A549 (cell line): ENCODE measurements around the gene TBCC. TPM values are rescaled to one million over a fixed set of nuclear protein-coding genes. Genes with fewer than 3 reads are reported as not detected.

Source experiments
- ATAC-seq, 2 experiments: fragments of 200-7000 bp in 1 of 2; fragments of >200 bp in 1 of 2; cut with Nextera tagmentation in 1 of 2; cut with Tn5 transposase in 1 of 2; 3 replicates each; pipeline versions ENCODE4 v1.8.0 to v1.9.1; 2018 to 2020; ENCODE audit warnings: mild to moderate bottlenecking in 1 of 2, moderate library complexity in 1 of 2
- CTCF ChIA-PET: fragments of 300-600 bp; sonication (Branson Sonifier 250); formaldehyde crosslinking; extraction: SDS; loops from one replicate; lab custom pipeline; 2021; ENCODE audit warnings: antibody characterized with exemption, inconsistent platforms; lab: Yijun Ruan, JAX
- POLR2A ChIA-PET: fragments of 350-600 bp; formaldehyde crosslinking; extraction: SDS; loops from one replicate; lab custom pipeline; 2021; ENCODE audit warnings: antibody characterized with exemption, inconsistent platforms; lab: Yijun Ruan, JAX
- DNase-seq, 2 experiments: peaks; one replicate each; pipeline versions ENCODE4 v3.0.0 to v3.0.0-alpha.2; 2011 to 2016; ENCODE audit warnings: low read depth in 1 of 2, low spot score in 1 of 2
- FAIRE-seq: peaks from 2 replicates; lab custom pipeline; 2011; peaks lifted over from hg19 to GRCh38; lab: Jason Lieb, UNC
- H3K27ac ChIP-seq, 2 experiments: fragments of >200 bp; sonication (Bioruptor Twin); formaldehyde crosslinking; 3 replicates each; pipeline ENCODE4 v1.5.1; 2016 to 2017
- H3K4me1 ChIP-seq: fragments of >200 bp; sonication (Bioruptor Twin); formaldehyde crosslinking; 3 replicates; pipeline ENCODE4 v1.6.1; 2016
- H3K4me2 ChIP-seq: fragments of >200 bp; sonication (Bioruptor Twin); formaldehyde crosslinking; 3 replicates; pipeline ENCODE4 v1.6.1; 2016
- H3K4me3 ChIP-seq: fragments of >200 bp; sonication (Bioruptor Twin); formaldehyde crosslinking; 3 replicates; pipeline ENCODE4 v1.5.1; 2016
- H3K9me3 ChIP-seq: fragments of >200 bp; sonication (Bioruptor Twin); formaldehyde crosslinking; 3 replicates; pipeline ENCODE4 v1.6.1; 2016
- ATOH8 ChIP-seq: fragments of 250-450 bp; sonication (Bioruptor Pico); IDR thresholded peaks from 2 replicates; pipeline ENCODE4 v1.5.0; 2020; ENCODE audit warnings: low read depth, mild to moderate bottlenecking, moderate library complexity
- BCL3 ChIP-seq: fragments of >200 bp; sonication (Bioruptor Twin); formaldehyde crosslinking; IDR thresholded peaks from 3 replicates; pipeline ENCODE4 v1.6.1; 2016
- CBX2 ChIP-seq: fragments of 200-600 bp; sonication (generic); IDR thresholded peaks from 2 replicates; pipeline ENCODE4 v1.6.1; 2016; ENCODE audit warnings: low read depth, mild to moderate bottlenecking, borderline replicate concordance
- CHD2 ChIP-seq: fragments of 150-350 bp; IDR thresholded peaks from 2 replicates; pipeline ENCODE4 v1.6.1; 2014; ENCODE audit warnings: low read length; ENCODE audit not compliant: partially characterized antibody
- CHD4 ChIP-seq: fragments of 200-600 bp; sonication (generic); IDR thresholded peaks from 2 replicates; pipeline ENCODE4 v1.6.1; 2016; ENCODE audit warnings: antibody characterized with exemption, mild to moderate bottlenecking, borderline replicate concordance
- EHF ChIP-seq: fragments of 250-450 bp; sonication (Bioruptor Pico); IDR thresholded peaks from 2 replicates; pipeline ENCODE4 v1.5.0; 2020; ENCODE audit warnings: mild to moderate bottlenecking
- EHMT2 ChIP-seq: fragments of 200-600 bp; sonication (generic); IDR thresholded peaks from 2 replicates; pipeline ENCODE4 v1.6.1; 2016; ENCODE audit warnings: antibody characterized with exemption, low read depth, mild to moderate bottlenecking, moderate library complexity
- EP300 ChIP-seq, 2 experiments: fragments of >200 bp; sonication (Bioruptor Twin); formaldehyde crosslinking; IDR thresholded peaks; 2 replicates in 1 of 2; 3 replicates in 1 of 2; pipeline ENCODE4 v1.6.1; 2016 to 2017
- FOSL2 ChIP-seq, 2 experiments: fragments of 450-650 bp in 1 of 2; fragments of >200 bp in 1 of 2; sonication (Bioruptor Twin) in 1 of 2; formaldehyde crosslinking; IDR thresholded peaks; 2 replicates each; pipeline versions ENCODE4 v1.5.0 to v1.6.1; 2016 to 2020; ENCODE audit warnings: mild to moderate bottlenecking in 1 of 2, moderate library complexity in 1 of 2
- HOXA7 ChIP-seq: fragments of 250-450 bp; sonication (Bioruptor Pico); IDR thresholded peaks from 2 replicates; pipeline ENCODE4 v1.5.0; 2020; ENCODE audit warnings: mild to moderate bottlenecking, moderate library complexity
- JUNB ChIP-seq: fragments of >200 bp; sonication (Bioruptor Twin); formaldehyde crosslinking; IDR thresholded peaks from 2 replicates; pipeline ENCODE4 v1.6.1; 2016
- KDM5A ChIP-seq: fragments of 200-600 bp; sonication (generic); IDR thresholded peaks from 2 replicates; pipeline ENCODE4 v1.6.1; 2016; ENCODE audit warnings: antibody characterized with exemption, mild to moderate bottlenecking
- MAFK ChIP-seq: fragments of 450-650 bp; IDR thresholded peaks from 2 replicates; pipeline ENCODE4 v1.6.1; 2014; ENCODE audit not compliant: partially characterized antibody
- MYC ChIP-seq: IDR thresholded peaks from 2 replicates; pipeline ENCODE4 v1.6.1; 2012; ENCODE audit warnings: mild to moderate bottlenecking, inconsistent platforms, low read length, improper control_type of control experiment, borderline replicate concordance
- SMC3 ChIP-seq: fragments of >200 bp; sonication (Bioruptor Twin); formaldehyde crosslinking; IDR thresholded peaks from 3 replicates; pipeline ENCODE4 v1.6.1; 2018; ENCODE audit warnings: inconsistent platforms
- TFCP2L1 ChIP-seq: fragments of 250-450 bp; sonication (Bioruptor Pico); IDR thresholded peaks from 2 replicates; pipeline ENCODE4 v1.5.0; 2021; ENCODE audit warnings: mild to moderate bottlenecking
- TP53 ChIP-seq: fragments of 250-450 bp; sonication (Bioruptor Pico); IDR thresholded peaks from 2 replicates; pipeline ENCODE4 v1.5.0; 2021; ENCODE audit warnings: mild to moderate bottlenecking, moderate library complexity
- ZNF302 ChIP-seq: fragments of 250-450 bp; sonication (Bioruptor Pico); IDR thresholded peaks from 2 replicates; pipeline ENCODE4 v1.9.0; 2021; ENCODE audit warnings: inconsistent platforms, mild to moderate bottlenecking, moderate library complexity
- WGBS: methylation state at CpG from one replicate; pipeline ENCODE4 v1.1.6; 2017; ENCODE audit errors: missing lambda C conversion rate; 5-methylcytosine and 5-hydroxymethylcytosine counted together
- polyA plus RNA-seq, 4 experiments: library from polyadenylated mRNA; depleted of rRNA in 3 of 4; stranded (reverse); fragments of >200 nt; fragmentation: RNase III in 1 of 4; extraction: RNeasy Plus Mini Kit Qiagen cat#74134 plus additional on column Dnase treatment in 1 of 4; gene quantifications; 2 replicates in 3 of 4; 3 replicates in 1 of 4; pipeline ENCODE4 v1.2.3, GENCODE V29; 2011 to 2017
- TF ChIP-seq, protein P1 (sequence below): fragments of 250-450 bp; sonication (Bioruptor Pico); IDR thresholded peaks from 2 replicates; pipeline ENCODE4 v1.5.0; 2021; ENCODE audit warnings: mild to moderate bottlenecking, moderate library complexity, borderline replicate concordance
- TF ChIP-seq, protein P2 (sequence below): fragments of >200 bp; sonication (Bioruptor Twin); formaldehyde crosslinking; IDR thresholded peaks from 2 replicates; pipeline ENCODE4 v1.6.1; 2016
- TF ChIP-seq, protein P3 (sequence below): IDR thresholded peaks from 2 replicates; pipeline ENCODE4 v1.6.1; 2012
- TF ChIP-seq, protein P4 (sequence below): IDR thresholded peaks from 2 replicates; pipeline ENCODE4 v1.6.1; 2012

Gene TBCC
- polyA plus RNA-seq, 2 of the 4 experiments (the other 2 are of a cell fraction) = 10.2 to 12.4 TPM

DNA sequence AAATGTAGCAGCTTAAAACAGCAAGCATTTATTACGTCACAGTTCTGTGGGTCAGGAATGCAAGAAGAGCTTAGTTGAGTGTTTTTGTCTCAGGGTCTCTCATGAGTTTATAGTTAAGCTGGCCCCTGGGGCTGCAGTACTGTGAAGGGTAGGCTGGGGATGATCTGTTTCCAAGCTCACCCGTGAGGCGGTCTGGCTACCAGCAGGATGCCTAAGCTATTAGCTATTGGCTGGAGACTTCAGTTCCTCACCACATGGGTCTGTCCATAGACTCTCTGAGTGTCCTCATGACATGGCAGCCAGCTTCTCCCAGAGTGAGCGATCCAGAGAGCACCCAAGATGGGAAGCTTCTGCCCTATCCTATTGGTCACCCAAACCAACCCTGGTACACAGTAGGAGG is 23.1 kb upstream of the TBCC start (continued):
- TF ChIP-seq, protein P1, sequence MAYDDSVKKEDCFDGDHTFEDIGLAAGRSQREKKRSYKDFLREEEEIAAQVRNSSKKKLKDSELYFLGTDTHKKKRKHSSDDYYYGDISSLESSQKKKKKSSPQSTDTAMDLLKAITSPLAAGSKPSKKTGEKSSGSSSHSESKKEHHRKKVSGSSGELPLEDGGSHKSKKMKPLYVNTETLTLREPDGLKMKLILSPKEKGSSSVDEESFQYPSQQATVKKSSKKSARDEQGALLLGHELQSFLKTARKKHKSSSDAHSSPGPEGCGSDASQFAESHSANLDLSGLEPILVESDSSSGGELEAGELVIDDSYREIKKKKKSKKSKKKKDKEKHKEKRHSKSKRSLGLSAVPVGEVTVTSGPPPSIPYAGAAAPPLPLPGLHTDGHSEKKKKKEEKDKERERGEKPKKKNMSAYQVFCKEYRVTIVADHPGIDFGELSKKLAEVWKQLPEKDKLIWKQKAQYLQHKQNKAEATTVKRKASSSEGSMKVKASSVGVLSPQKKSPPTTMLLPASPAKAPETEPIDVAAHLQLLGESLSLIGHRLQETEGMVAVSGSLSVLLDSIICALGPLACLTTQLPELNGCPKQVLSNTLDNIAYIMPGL (CRISPR knock-in tag) = no peak
- no peak for TF ChIP-seq ZNF302 (CRISPR knock-in tag)
- TF ChIP-seq CHD4 = no peak
- TF ChIP-seq TP53 (CRISPR knock-in tag) = no peak
- TF ChIP-seq EHMT2 = no peak
- TF ChIP-seq HOXA7 (CRISPR knock-in tag) = no peak
- TF ChIP-seq EHF (CRISPR knock-in tag) = no peak
- TF ChIP-seq MYC = no peak

- WGBS = 37% methylated on average over 5 of the region's 5 CpGs
- peak overlapping the region; percentile 52 for H3K4me2 ChIP-seq
- TF ChIP-seq MAFK (no peak), FOSL2 (IDR thresholded peaks at IDR 0.05) (no peak), FOSL2 (CRISPR knock-in tag; IDR thresholded peaks at IDR 0.05) (peak; percentile 36)
- TF ChIP-seq, all 56 proteins: peak for 1
- Histone ChIP-seq H3K9me3 (no peaks in the 10 kb centered on the region), H3K4me1 (peaks cover 15% of the 10 kb centered on the region), H3K4me3 (no peak overlapping the region), H3K27ac (peak overlapping the region; percentile 14 to 62; a peak in 1 of 6 replicates)
- CTCF ChIA-PET = interaction anchor here (1.0 kb wide), 1 partner anchor 39 kb away, joined by 3 read pairs; no protein-coding TSS in a partner anchor
- POLR2A ChIA-PET = interaction anchor here (1.3 to 1.6 kb wide), 2 partner anchors 16 to 20 kb away, joined by 13 to 15 read pairs; partner anchors contain the start of genes BICRAL and TBCC
- FAIRE-seq = no peak
- peak; percentile 76 to 78; a peak in 5 of 6 replicates for ATAC-seq
- peak in 1 of 2 experiments; percentile 50 for DNase-seq
These were observed 20.3 kb upstream of the TBCC start for GRCh38 chr6:42766163-42766670.

DNA sequence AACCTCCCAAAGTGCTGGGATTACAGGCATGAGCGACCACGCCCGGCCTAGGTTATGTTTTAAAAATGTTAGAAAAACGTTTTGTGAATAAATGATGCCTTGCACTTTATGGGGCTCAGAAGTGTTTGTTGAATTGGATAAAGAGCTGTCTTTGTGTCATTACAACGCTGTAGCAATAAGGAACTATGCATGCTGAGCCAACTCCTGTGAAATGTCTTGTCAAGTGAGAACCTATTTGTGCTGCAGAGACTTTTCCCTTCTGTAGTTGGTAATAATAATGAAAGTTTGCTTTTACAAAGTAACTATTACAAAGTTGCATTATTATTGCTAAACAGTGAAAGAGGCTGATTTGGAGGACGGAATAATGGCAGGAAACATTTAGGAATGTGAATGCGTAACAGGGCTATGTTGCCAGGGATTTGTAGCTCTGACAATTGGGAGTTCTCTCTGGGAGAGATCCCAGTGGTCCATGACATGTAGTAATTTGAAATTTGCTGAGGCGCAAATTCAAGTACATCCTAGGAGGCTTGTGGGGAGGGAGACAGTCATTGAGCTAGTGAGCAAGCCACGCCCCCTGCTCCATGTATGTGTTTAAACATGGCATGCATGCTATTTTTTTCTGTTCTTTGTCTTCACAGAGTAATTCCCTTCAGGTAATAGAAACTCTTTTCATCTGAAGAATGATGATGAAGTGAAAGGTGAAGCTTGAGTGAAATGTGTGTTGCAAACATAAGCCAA is 19.2 kb upstream of the TBCC start:
- ChIA-PET POLR2A (interaction anchor here (0.6 to 1.6 kb wide), 3 partner anchors 14 to 19 kb away, joined by 5 to 15 read pairs (median 13); partner anchors contain the start of genes BICRAL and TBCC), CTCF (interaction anchor here (0.7 to 1.0 kb wide), 2 partner anchors 22 to 39 kb away, joined by 3 read pairs; no protein-coding TSS in a partner anchor)
- no peak overlapping the region for H3K4me3 ChIP-seq
- H3K27ac ChIP-seq = peak overlapping the region in 1 of 2 experiments; percentile 7; a peak in 1 of 6 replicates
- peaks cover 15% of the 10 kb centered on the region for H3K4me1 ChIP-seq
- 86% methylated on average over 9 of the region's 9 CpGs for WGBS
- no peak for ATAC-seq
- FAIRE-seq = no peak
- no peaks in the 10 kb centered on the region for H3K9me3 ChIP-seq
- no peak for TF ChIP-seq TP53 (CRISPR knock-in tag)
- no peak for TF ChIP-seq BCL3
- TF ChIP-seq, protein P2, sequence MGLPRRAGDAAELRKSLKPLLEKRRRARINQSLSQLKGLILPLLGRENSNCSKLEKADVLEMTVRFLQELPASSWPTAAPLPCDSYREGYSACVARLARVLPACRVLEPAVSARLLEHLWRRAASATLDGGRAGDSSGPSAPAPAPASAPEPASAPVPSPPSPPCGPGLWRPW = no peak
- no peak for TF ChIP-seq CHD2
- TF ChIP-seq EP300 (IDR thresholded peaks at IDR 0.05) = no peak
- no peak for TF ChIP-seq CBX2
- no peak for TF ChIP-seq ATOH8 (CRISPR knock-in tag)
- TF ChIP-seq HOXA7 (CRISPR knock-in tag) = no peak
- no peak for TF ChIP-seq TFCP2L1 (CRISPR knock-in tag)
- TF ChIP-seq KDM5A = no peak
- TF ChIP-seq MYC = no peak
- no peak for TF ChIP-seq JUNB
- TF ChIP-seq SMC3 = no peak
- TF ChIP-seq, protein P3, sequence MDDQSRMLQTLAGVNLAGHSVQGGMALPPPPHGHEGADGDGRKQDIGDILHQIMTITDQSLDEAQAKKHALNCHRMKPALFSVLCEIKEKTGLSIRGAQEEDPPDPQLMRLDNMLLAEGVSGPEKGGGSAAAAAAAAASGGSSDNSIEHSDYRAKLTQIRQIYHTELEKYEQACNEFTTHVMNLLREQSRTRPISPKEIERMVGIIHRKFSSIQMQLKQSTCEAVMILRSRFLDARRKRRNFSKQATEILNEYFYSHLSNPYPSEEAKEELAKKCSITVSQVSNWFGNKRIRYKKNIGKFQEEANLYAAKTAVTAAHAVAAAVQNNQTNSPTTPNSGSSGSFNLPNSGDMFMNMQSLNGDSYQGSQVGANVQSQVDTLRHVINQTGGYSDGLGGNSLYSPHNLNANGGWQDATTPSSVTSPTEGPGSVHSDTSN = no peak
- TF ChIP-seq, protein P4, sequence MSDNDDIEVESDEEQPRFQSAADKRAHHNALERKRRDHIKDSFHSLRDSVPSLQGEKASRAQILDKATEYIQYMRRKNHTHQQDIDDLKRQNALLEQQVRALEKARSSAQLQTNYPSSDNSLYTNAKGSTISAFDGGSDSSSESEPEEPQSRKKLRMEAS = no peak
- TF ChIP-seq, all 56 proteins: peak for 0
- DNase-seq = no peak
- no peak overlapping the region for H3K4me2 ChIP-seq
